Measurements from ENCODE around the gene FHOD3.

The FHOD3 gene

GRCh38 chr18:36798738-36799473, 501.4 kb downstream of the FHOD3 start:
- TF ChIP-seq CTCF (IDR thresholded peaks at IDR 0.05; ENCODE audit: extremely low read depth, insufficient read depth, missing control alignments) = no peak
- in situ Hi-C loops (cut with MboI; ENCODE audit: low pct_unique_long_range_greater_than_20kb, low sequenced_read_pairs, unreplicated experiment) = no loop called here
- DNase-seq (ENCODE audit: low spot score) = no peak

- in situ Hi-C loops (cut with MboI; ENCODE audit: low pct_unique_long_range_greater_than_20kb, low sequenced_read_pairs, unreplicated experiment) = no loop called here
- DNase-seq (ENCODE audit: low spot score) = no peak
- no peak for TF ChIP-seq CTCF (IDR thresholded peaks at IDR 0.05; ENCODE audit: extremely low read depth, insufficient read depth, missing control alignments)
These were observed 507.6 kb downstream of the FHOD3 start for GRCh38 chr18:36805105-36805504.

GRCh38 chr18:36808681-36809080, 511.2 kb downstream of the FHOD3 start:
- no peak for TF ChIP-seq CTCF (IDR thresholded peaks at IDR 0.05; ENCODE audit: extremely low read depth, insufficient read depth, missing control alignments)
- DNase-seq (ENCODE audit: low spot score) = no peak
- in situ Hi-C loops (cut with MboI; ENCODE audit: low pct_unique_long_range_greater_than_20kb, low sequenced_read_pairs, unreplicated experiment) = no loop called here

GRCh38 chr18:36809590-36810381, 512.3 kb downstream of the FHOD3 start:
- DNase-seq (ENCODE audit: low spot score) = peak; percentile 74
- peak; percentile 81 for TF ChIP-seq CTCF (IDR thresholded peaks at IDR 0.05; ENCODE audit: extremely low read depth, insufficient read depth, missing control alignments)
- in situ Hi-C loops (cut with MboI; ENCODE audit: low pct_unique_long_range_greater_than_20kb, low sequenced_read_pairs, unreplicated experiment) = no loop called here

GRCh38 chr18:36811430-36811829, 513.9 kb downstream of the FHOD3 start:
- in situ Hi-C loops (cut with MboI; ENCODE audit: low pct_unique_long_range_greater_than_20kb, low sequenced_read_pairs, unreplicated experiment) = no loop called here
- no peak for DNase-seq (ENCODE audit: low spot score)
- no peak for TF ChIP-seq CTCF (IDR thresholded peaks at IDR 0.05; ENCODE audit: extremely low read depth, insufficient read depth, missing control alignments)

GRCh38 chr18:36811955-36812354, 514.4 kb downstream of the FHOD3 start:
- in situ Hi-C loops (cut with MboI; ENCODE audit: low pct_unique_long_range_greater_than_20kb, low sequenced_read_pairs, unreplicated experiment) = no loop called here
- no peak for TF ChIP-seq CTCF (IDR thresholded peaks at IDR 0.05; ENCODE audit: extremely low read depth, insufficient read depth, missing control alignments)
- DNase-seq (ENCODE audit: low spot score) = no peak
